H1 (cell line): ENCODE measurements around the gene PACC1. TPM values are rescaled to one million over a fixed set of nuclear protein-coding genes. Genes with fewer than 3 reads are reported as not detected.

ENCODE experiments used
- CTCF ChIA-PET: fragments of 300-600 bp; sonication (Branson Sonifier 250); formaldehyde crosslinking; loops from one replicate; lab custom pipeline; 2021; ENCODE audit not compliant: partially characterized antibody; lab: Charles Lee
- POLR2A ChIA-PET: fragments of 300-600 bp; sonication (Branson Sonifier 250); formaldehyde crosslinking; loops from one replicate; lab custom pipeline; 2021; ENCODE audit warnings: inconsistent platforms; ENCODE audit not compliant: partially characterized antibody; lab: Charles Lee
- DNase-seq, 2 experiments: peaks; one replicate each; pipeline versions ENCODE4 v3.0.0 to v3.0.0-alpha.2; 2010 to 2022; ENCODE audit warnings: low spot score in 2 of 2, low read depth in 1 of 2, mixed read lengths in 1 of 2
- FAIRE-seq: peaks from 2 replicates; lab custom pipeline; 2011; peaks lifted over from hg19 to GRCh38; lab: Jason Lieb, UNC
- H2AFZ ChIP-seq: 2 replicates; pipeline ENCODE4 v1.8.1; 2012; ENCODE audit warnings: low read length, inconsistent platforms
- H2AK5ac ChIP-seq: 2 replicates; pipeline ENCODE4 v1.6.1; 2013; ENCODE audit warnings: low read depth, low read length
- H2BK120ac ChIP-seq: replicated peaks from 2 replicates; pipeline ENCODE3; 2013; ENCODE audit warnings: low read depth, low read length, inconsistent platforms
- H2BK12ac ChIP-seq: 2 replicates; pipeline ENCODE4 v1.6.1; 2013; ENCODE audit warnings: low read depth, low read length
- H2BK15ac ChIP-seq: 2 replicates; pipeline ENCODE4 v1.6.1; 2013; ENCODE audit warnings: low read length
- H2BK20ac ChIP-seq: 2 replicates; pipeline ENCODE4 v1.6.1; 2013; ENCODE audit warnings: low read length
- H2BK5ac ChIP-seq: 2 replicates; pipeline ENCODE4 v1.6.1; 2013; ENCODE audit warnings: low read depth, low read length
- H3K14ac ChIP-seq: 2 replicates; pipeline ENCODE4 v1.6.1; 2013; ENCODE audit warnings: inconsistent platforms; ENCODE audit not compliant: insufficient read length
- H3K18ac ChIP-seq: 2 replicates; pipeline ENCODE4 v1.6.1; 2013; ENCODE audit warnings: low read length; ENCODE audit errors: extremely low read depth
- H3K23ac ChIP-seq: 2 replicates; pipeline ENCODE4 v1.6.1; 2013; ENCODE audit warnings: inconsistent platforms; ENCODE audit not compliant: insufficient read length
- H3K23me2 ChIP-seq: 2 replicates; pipeline ENCODE4 v1.6.1; 2013; ENCODE audit warnings: low read depth, low read length
- H3K27ac ChIP-seq: 2 replicates; pipeline ENCODE4 v1.6.1; 2011; ENCODE audit warnings: low read depth, low read length, inconsistent platforms
- H3K27me3 ChIP-seq, 4 experiments: replicated peaks in 1 of 4; 1 replicate in 1 of 4; 2 replicates in 3 of 4; pipeline versions ENCODE4 v1.6.1 to v1.8.1; 2011 to 2013; ENCODE audit warnings: low read length in 3 of 4, mild to moderate bottlenecking in 3 of 4, inconsistent platforms in 2 of 4, mixed read lengths in 2 of 4, moderate library complexity in 1 of 4; ENCODE audit not compliant: control insufficient read depth in 3 of 4, insufficient read depth in 3 of 4; ENCODE audit errors: extremely low read depth in 1 of 4
- H3K36me3 ChIP-seq, 4 experiments: 2 replicates each; pipeline versions ENCODE4 v1.6.1 to v1.8.1; 2011 to 2013; ENCODE audit warnings: mild to moderate bottlenecking in 4 of 4, low read length in 3 of 4, moderate library complexity in 2 of 4, control low read depth in 1 of 4, inconsistent platforms in 1 of 4; ENCODE audit not compliant: insufficient read depth in 4 of 4, control insufficient read depth in 2 of 4
- H3K4ac ChIP-seq: replicated peaks from 2 replicates; pipeline ENCODE3; 2013; ENCODE audit warnings: low read length, low read depth, mixed read lengths, inconsistent platforms; ENCODE audit not compliant: insufficient read length
- H3K4me1 ChIP-seq, 4 experiments: replicated peaks in 1 of 4; 1 replicate in 1 of 4; 2 replicates in 3 of 4; pipeline versions ENCODE4 v1.6.1 to v1.8.1; 2011 to 2013; ENCODE audit warnings: low read length in 3 of 4, inconsistent platforms in 2 of 4, mixed read lengths in 1 of 4; ENCODE audit not compliant: insufficient read depth in 4 of 4, control insufficient read depth in 3 of 4
- H3K4me2 ChIP-seq, 2 experiments: 2 replicates each; pipeline versions ENCODE4 v1.6.1 to v1.8.1; 2011 to 2013; ENCODE audit warnings: low read depth in 2 of 2, low read length in 2 of 2, control low read depth in 1 of 2, inconsistent platforms in 1 of 2, mild to moderate bottlenecking in 1 of 2; ENCODE audit not compliant: insufficient read depth in 1 of 2
- H3K4me3 ChIP-seq, 4 experiments: fragments of 200-600, 300-600 bp in 1 of 4; sonication (generic), shearing (Covaris generic), sonication (Bioruptor Twin) in 1 of 4; 2 replicates each; pipeline versions ENCODE4 v1.5.1 to v1.8.1; 2011 to 2016; ENCODE audit warnings: low read length in 4 of 4, low read depth in 3 of 4, control low read depth in 2 of 4, inconsistent platforms in 2 of 4, mild to moderate bottlenecking in 2 of 4, mixed read lengths in 1 of 4, moderate library complexity in 1 of 4; ENCODE audit not compliant: insufficient read depth in 2 of 4; ENCODE audit errors: extremely low read depth in 1 of 4
- H3K56ac ChIP-seq: replicated peaks from 2 replicates; pipeline ENCODE3; 2013; ENCODE audit warnings: low read depth, mild to moderate bottlenecking, mixed read lengths, low read length, inconsistent platforms; ENCODE audit not compliant: insufficient read length
- H3K79me1 ChIP-seq: 2 replicates; pipeline ENCODE4 v1.6.1; 2013; ENCODE audit warnings: low read depth, low read length, control low read depth
- H3K79me2 ChIP-seq, 2 experiments: 2 replicates each; pipeline versions ENCODE4 v1.6.1 to v1.8.1; 2012 to 2013; ENCODE audit warnings: low read length in 2 of 2, mild to moderate bottlenecking in 2 of 2, inconsistent platforms in 1 of 2; ENCODE audit not compliant: insufficient read depth in 2 of 2, control insufficient read depth in 1 of 2
- H3K9ac ChIP-seq, 4 experiments: replicated peaks in 1 of 4; 1 replicate in 1 of 4; 2 replicates in 3 of 4; pipeline versions ENCODE4 v1.6.1 to v1.8.1; 2011 to 2013; ENCODE audit warnings: low read depth in 3 of 4, low read length in 3 of 4, control low read depth in 2 of 4, mild to moderate bottlenecking in 2 of 4, moderate library complexity in 2 of 4, inconsistent platforms in 1 of 4; ENCODE audit errors: extremely low read depth in 1 of 4
- H3K9me3 ChIP-seq, 2 experiments: 2 replicates each; pipeline versions ENCODE4 v1.6.1 to v1.8.1; 2012 to 2013; ENCODE audit warnings: mild to moderate bottlenecking in 2 of 2, moderate library complexity in 2 of 2, control low read depth in 1 of 2, inconsistent platforms in 1 of 2, low read depth in 1 of 2, low read length in 1 of 2, mixed read lengths in 1 of 2; ENCODE audit not compliant: insufficient read depth in 2 of 2
- H4K20me1 ChIP-seq, 2 experiments: replicated peaks in 1 of 2; 2 replicates each; pipeline versions ENCODE3 to v1.8.1; 2011 to 2013; ENCODE audit warnings: inconsistent platforms in 2 of 2, low read length in 2 of 2, mild to moderate bottlenecking in 1 of 2; ENCODE audit not compliant: insufficient read depth in 2 of 2, control insufficient read depth in 1 of 2
- H4K5ac ChIP-seq: 2 replicates; pipeline ENCODE4 v1.6.1; 2013; ENCODE audit warnings: low read length, low read depth, mixed read lengths, inconsistent platforms; ENCODE audit not compliant: insufficient read length
- H4K8ac ChIP-seq: 2 replicates; pipeline ENCODE4 v1.8.0; 2013; ENCODE audit warnings: mild to moderate bottlenecking, moderate library complexity, low read length, inconsistent platforms; ENCODE audit not compliant: insufficient read depth; ENCODE audit errors: extremely low read depth
- H4K91ac ChIP-seq: replicated peaks from 2 replicates; pipeline ENCODE3; 2013; ENCODE audit warnings: low read length, mixed read lengths, inconsistent platforms; ENCODE audit not compliant: insufficient read length
- TAF7 ChIP-seq: optimal IDR thresholded peaks from 2 replicates; pipeline ENCODE3; 2011; ENCODE audit warnings: low read depth, mild to moderate bottlenecking, inconsistent platforms, low read length, moderate library complexity, borderline replicate concordance
- WGBS, 2 experiments: shearing (Covaris generic) in 1 of 2; methylation state at CpG; one replicate each; pipeline versions ENCODE4 v1.1.6 to v1.1.7; 2013 to 2015; ENCODE audit warnings: low lambda C conversion rate in 2 of 2, mixed read lengths in 2 of 2, inconsistent platforms in 1 of 2, low coverage in 1 of 2, missing lambda C conversion rate in 1 of 2; ENCODE audit not compliant: insufficient replicate concordance in 2 of 2, insufficient coverage in 1 of 2, insufficient read length in 1 of 2; ENCODE audit errors: extremely low coverage in 1 of 2, missing lambda C conversion rate in 1 of 2; 5-methylcytosine and 5-hydroxymethylcytosine counted together
- polyA plus RNA-seq, 7 experiments: library from polyadenylated mRNA; depleted of rRNA in 3 of 7; stranded (reverse) in 5 of 7; unstranded in 2 of 7; fragments of >200 nt in 5 of 7; fragments of 200-250 nt in 2 of 7; gene quantifications; 1 replicate in 5 of 7; 2 replicates in 1 of 7; 4 replicates in 1 of 7; pipeline versions ENCODE4 v1.2.1 to v1.2.3, GENCODE V29; 2011 to 2013; ENCODE audit warnings: missing spikeins in 2 of 7, mixed read lengths in 2 of 7
- total RNA-seq: library from RNA; stranded (reverse); fragmentation: NEBNext Ultra II Directional; extraction: Animal tissue kit (Norgen Biotek cat#: 25700); gene quantifications from 2 replicates; pipeline ENCODE4 v1.2.1, GENCODE V29; 2021

PACC1 gene
- total and polyA plus RNA-seq, 2 of the 8 experiments (the other 6 are each of a cell fraction or from before 2014, with no cell fraction given): 18.8 to 23.5 TPM

- no peak overlapping the region for H2BK5ac ChIP-seq
These were observed 2.3 kb downstream of the PACC1 start for GRCh38 chr1:212412374-212412773.

More at GRCh38 chr1:212412374-212412773, 2.3 kb downstream of the PACC1 start:
- H2BK15ac ChIP-seq: no peak overlapping the region
- no peak overlapping the region for H3K9ac ChIP-seq
- no peak overlapping the region for H2AK5ac ChIP-seq
- no peak overlapping the region for H3K23ac ChIP-seq
- no peak overlapping the region for H3K4me2 ChIP-seq
- FAIRE-seq (no peak), DNase-seq (no peak)
- H3K14ac ChIP-seq: no peak overlapping the region
- H3K18ac ChIP-seq: no peak overlapping the region
- H2BK12ac ChIP-seq: no peak overlapping the region
- peaks cover 6% of the 10 kb centered on the region for H3K23me2 ChIP-seq
- H4K91ac ChIP-seq: no peak overlapping the region
- peaks cover 12 to 34% (median 28%) of the 10 kb centered on the region in 4 experiments for H3K36me3 ChIP-seq
- peaks cover 0 to 16% of the 10 kb centered on the region in 2 experiments for H4K20me1 ChIP-seq
- CTCF ChIA-PET: no interaction called here
- no peak overlapping the region for H3K56ac ChIP-seq
- H3K4me1 ChIP-seq: peaks cover 4 to 15% (median 9%) of the 10 kb centered on the region in 4 experiments; a peak in 6 of 7 replicates
- peak overlapping the region; percentile 38; the same call in 1 of the 2 replicates for H4K8ac ChIP-seq
- POLR2A ChIA-PET: no interaction called here
- no peak overlapping the region for H3K4me3 ChIP-seq
- peaks cover 0 to 14% of the 10 kb centered on the region in 2 experiments; a peak in 3 of 4 replicates for H3K79me2 ChIP-seq
- no peak overlapping the region for H3K27ac ChIP-seq
- H4K5ac ChIP-seq: no peak overlapping the region
- WGBS, 2 experiments: 95% methylated on average over 3 of the region's 3 CpGs; no CpG with 5 or more reads in 1 of the 2 experiments
- peaks cover 9% of the 10 kb centered on the region; the same call in 1 of the 2 replicates for H3K79me1 ChIP-seq
- no peaks in the 10 kb centered on the region for H3K9me3 ChIP-seq
- no peak overlapping the region for H2AFZ ChIP-seq
- no peaks in the 10 kb centered on the region; a peak in 2 of 7 replicates for H3K27me3 ChIP-seq
- TF ChIP-seq TAF7: no peak
- H2BK20ac ChIP-seq: no peak overlapping the region
- no peak overlapping the region for H2BK120ac ChIP-seq
- H3K4ac ChIP-seq: no peak overlapping the region
